Measurements from ENCODE around the gene PBX2.

DNA sequence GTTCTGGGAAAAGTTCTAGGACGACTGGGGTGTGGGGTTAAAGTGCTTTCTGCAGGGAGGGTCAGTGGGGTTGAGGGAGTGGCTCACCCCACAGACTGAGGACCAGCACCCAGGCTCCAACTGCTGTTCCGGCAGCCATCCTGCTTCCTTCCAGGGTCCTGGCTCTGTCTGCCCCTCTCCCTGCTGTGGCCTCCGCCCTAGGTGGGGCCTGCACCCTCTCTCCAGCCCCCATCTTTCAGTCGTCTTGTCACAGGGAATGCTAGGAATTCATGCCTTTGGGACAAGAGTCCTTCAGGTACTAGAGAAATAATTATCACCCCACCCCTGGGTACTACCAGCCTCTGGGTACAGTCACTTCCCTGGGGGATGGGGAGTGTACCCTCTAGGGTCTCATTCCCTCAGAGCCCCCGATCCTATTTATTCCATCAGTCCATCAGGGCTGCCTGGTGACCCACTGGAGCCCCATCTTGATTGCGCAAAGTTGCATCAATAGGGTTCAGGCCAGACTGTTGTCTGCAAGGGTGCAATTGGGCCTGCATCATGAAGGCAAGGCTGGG, 5.8 kb downstream of the PBX2 start, which contains the start of gene AGER:
- TF ChIP-seq POLR2AphosphoS5 (IDR thresholded peaks at IDR 0.05) (no peak), POLR2A (IDR thresholded peaks at IDR 0.05) (no peak)
- TF ChIP-seq, protein P1, sequence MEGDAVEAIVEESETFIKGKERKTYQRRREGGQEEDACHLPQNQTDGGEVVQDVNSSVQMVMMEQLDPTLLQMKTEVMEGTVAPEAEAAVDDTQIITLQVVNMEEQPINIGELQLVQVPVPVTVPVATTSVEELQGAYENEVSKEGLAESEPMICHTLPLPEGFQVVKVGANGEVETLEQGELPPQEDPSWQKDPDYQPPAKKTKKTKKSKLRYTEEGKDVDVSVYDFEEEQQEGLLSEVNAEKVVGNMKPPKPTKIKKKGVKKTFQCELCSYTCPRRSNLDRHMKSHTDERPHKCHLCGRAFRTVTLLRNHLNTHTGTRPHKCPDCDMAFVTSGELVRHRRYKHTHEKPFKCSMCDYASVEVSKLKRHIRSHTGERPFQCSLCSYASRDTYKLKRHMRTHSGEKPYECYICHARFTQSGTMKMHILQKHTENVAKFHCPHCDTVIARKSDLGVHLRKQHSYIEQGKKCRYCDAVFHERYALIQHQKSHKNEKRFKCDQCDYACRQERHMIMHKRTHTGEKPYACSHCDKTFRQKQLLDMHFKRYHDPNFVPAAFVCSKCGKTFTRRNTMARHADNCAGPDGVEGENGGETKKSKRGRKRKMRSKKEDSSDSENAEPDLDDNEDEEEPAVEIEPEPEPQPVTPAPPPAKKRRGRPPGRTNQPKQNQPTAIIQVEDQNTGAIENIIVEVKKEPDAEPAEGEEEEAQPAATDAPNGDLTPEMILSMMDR (IDR thresholded peaks at IDR 0.05): no peak

Measured in prostate gland (tissue), 2 donors.